Measurements from ENCODE around the gene CSK.

CSK gene

DNA sequence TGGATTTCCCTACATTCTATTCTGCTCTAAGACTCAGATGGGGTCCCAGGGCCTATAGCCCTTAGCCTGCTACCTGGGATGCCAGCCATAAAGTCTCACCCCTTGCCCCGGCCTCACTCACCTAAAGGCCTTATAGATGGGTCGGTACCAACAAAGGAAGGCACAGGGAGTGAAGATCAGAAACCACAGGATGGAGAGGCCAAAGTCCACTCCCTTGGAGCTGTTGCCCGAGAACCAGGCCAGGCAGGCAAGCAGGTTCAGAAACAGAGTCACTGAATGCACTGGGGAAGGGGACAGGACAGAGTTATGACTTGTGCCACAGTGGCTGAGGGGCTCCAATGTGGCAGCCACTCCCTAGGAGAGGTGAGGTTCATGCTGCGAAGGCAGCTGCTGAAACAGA is 68.5 kb downstream of the CSK start:
- Histone ChIP-seq H3K9me2 (replicated peaks; ENCODE audit: low read depth, low read length) (no peaks in the 10 kb centered on the region), H2AFZ (ENCODE audit: low read length) (no peak overlapping the region), H4K20me1 (ENCODE audit: insufficient read depth, low read length, poor library complexity, severe bottlenecking) (peaks cover 4% of the 10 kb centered on the region), H3K27me3 (ENCODE audit: insufficient read depth, low read length, poor library complexity, severe bottlenecking) (no peaks in the 10 kb centered on the region), H3K79me2 (ENCODE audit: insufficient read depth, low read length) (no peaks in the 10 kb centered on the region; the same call in 1 of the 2 replicates), H3K9ac (ENCODE audit: low read depth, low read length, poor library complexity, severe bottlenecking) (no peak overlapping the region), H3K36me3 (ENCODE audit: insufficient read depth, low read length) (peaks cover 67% of the 10 kb centered on the region; the same call in 1 of the 2 replicates), H3K4me1 (ENCODE audit: insufficient read depth, low read length, poor library complexity, severe bottlenecking) (peaks cover 4% of the 10 kb centered on the region), H3K9me3 (ENCODE audit: insufficient read depth, low read depth, low read length) (no peaks in the 10 kb centered on the region), H3F3A (ENCODE audit: low read depth) (no peaks in the 10 kb centered on the region), H3K4me3 (ENCODE audit: low read length, poor library complexity, severe bottlenecking) (no peak overlapping the region), H3K4me2 (ENCODE audit: low read depth, low read length, poor library complexity, severe bottlenecking) (no peak overlapping the region)
- TF ChIP-seq EZH2phosphoT487 (IDR thresholded peaks at IDR 0.05; ENCODE audit: borderline replicate concordance) = no peak
- TF ChIP-seq, protein P1, sequence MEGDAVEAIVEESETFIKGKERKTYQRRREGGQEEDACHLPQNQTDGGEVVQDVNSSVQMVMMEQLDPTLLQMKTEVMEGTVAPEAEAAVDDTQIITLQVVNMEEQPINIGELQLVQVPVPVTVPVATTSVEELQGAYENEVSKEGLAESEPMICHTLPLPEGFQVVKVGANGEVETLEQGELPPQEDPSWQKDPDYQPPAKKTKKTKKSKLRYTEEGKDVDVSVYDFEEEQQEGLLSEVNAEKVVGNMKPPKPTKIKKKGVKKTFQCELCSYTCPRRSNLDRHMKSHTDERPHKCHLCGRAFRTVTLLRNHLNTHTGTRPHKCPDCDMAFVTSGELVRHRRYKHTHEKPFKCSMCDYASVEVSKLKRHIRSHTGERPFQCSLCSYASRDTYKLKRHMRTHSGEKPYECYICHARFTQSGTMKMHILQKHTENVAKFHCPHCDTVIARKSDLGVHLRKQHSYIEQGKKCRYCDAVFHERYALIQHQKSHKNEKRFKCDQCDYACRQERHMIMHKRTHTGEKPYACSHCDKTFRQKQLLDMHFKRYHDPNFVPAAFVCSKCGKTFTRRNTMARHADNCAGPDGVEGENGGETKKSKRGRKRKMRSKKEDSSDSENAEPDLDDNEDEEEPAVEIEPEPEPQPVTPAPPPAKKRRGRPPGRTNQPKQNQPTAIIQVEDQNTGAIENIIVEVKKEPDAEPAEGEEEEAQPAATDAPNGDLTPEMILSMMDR (conservative IDR thresholded peaks at IDR 0.05; ENCODE audit: low read length) = no peak

DNA sequence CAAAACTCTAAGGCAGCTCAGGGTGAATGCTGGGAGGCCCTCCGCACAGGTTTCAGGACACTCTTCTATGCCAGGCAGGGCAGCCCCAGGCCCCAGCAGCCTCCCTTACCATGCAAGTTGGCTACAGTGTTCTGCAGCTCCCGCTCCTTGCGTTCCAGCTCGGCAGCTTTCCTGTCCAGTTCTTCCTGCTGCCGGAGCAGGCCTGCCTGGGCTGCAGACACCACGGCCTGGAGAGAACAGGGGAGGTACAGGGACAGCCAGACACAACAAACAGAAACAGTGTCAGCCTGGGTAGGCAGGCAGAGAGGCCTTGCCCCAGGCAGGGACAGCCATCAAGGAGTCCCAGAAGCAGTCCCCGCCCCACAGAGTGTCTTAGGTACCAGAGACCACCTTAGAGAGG is 70.1 kb downstream of the CSK start:
- H3K79me2 ChIP-seq (ENCODE audit: insufficient read depth, low read length) = peaks cover 6% of the 10 kb centered on the region; the same call in 1 of the 2 replicates
- no peak for TF ChIP-seq EZH2phosphoT487 (IDR thresholded peaks at IDR 0.05; ENCODE audit: borderline replicate concordance)
- TF ChIP-seq, protein P1 (conservative IDR thresholded peaks at IDR 0.05; ENCODE audit: low read length) = no peak
- H3K4me1 ChIP-seq (ENCODE audit: insufficient read depth, low read length, poor library complexity, severe bottlenecking) = peaks cover 3% of the 10 kb centered on the region
- peaks cover 67% of the 10 kb centered on the region; the same call in 1 of the 2 replicates for H3K36me3 ChIP-seq (ENCODE audit: insufficient read depth, low read length)
- H3K4me3 ChIP-seq (ENCODE audit: low read length, poor library complexity, severe bottlenecking) = no peak overlapping the region
- H3K27me3 ChIP-seq (ENCODE audit: insufficient read depth, low read length, poor library complexity, severe bottlenecking) = no peaks in the 10 kb centered on the region
- H3K9ac ChIP-seq (ENCODE audit: low read depth, low read length, poor library complexity, severe bottlenecking) = no peak overlapping the region
- H3K9me2 ChIP-seq (replicated peaks; ENCODE audit: low read depth, low read length) = no peaks in the 10 kb centered on the region
- no peak overlapping the region for H2AFZ ChIP-seq (ENCODE audit: low read length)
- peaks cover 4% of the 10 kb centered on the region for H4K20me1 ChIP-seq (ENCODE audit: insufficient read depth, low read length, poor library complexity, severe bottlenecking)
- no peak overlapping the region for H3K4me2 ChIP-seq (ENCODE audit: low read depth, low read length, poor library complexity, severe bottlenecking)
- H3K9me3 ChIP-seq (ENCODE audit: insufficient read depth, low read depth, low read length) = no peaks in the 10 kb centered on the region
- H3F3A ChIP-seq (ENCODE audit: low read depth) = no peaks in the 10 kb centered on the region
